H54 (cell line): ENCODE measurements around the gene MEIOB.

ENCODE experiments used
- DNase-seq: peaks from one replicate; pipeline ENCODE4 v3.0.0; 2011; ENCODE audit warnings: low spot score, mixed read lengths; ENCODE audit not compliant: insufficient read length
- FAIRE-seq: peaks from 3 replicates; lab custom pipeline; 2011; peaks lifted over from hg19 to GRCh38; lab: Jason Lieb, UNC
- POLR2A ChIP-seq: IDR thresholded peaks from 2 replicates; pipeline ENCODE4 v1.6.1; 2011; ENCODE audit warnings: low read depth, mild to moderate bottlenecking, low read length

The MEIOB gene

GRCh38 chr16:1790611-1791255 lies 81.2 kb downstream of the MEIOB start:
- TF ChIP-seq POLR2A: no peak
- FAIRE-seq (no peak), DNase-seq (no peak)

DNA sequence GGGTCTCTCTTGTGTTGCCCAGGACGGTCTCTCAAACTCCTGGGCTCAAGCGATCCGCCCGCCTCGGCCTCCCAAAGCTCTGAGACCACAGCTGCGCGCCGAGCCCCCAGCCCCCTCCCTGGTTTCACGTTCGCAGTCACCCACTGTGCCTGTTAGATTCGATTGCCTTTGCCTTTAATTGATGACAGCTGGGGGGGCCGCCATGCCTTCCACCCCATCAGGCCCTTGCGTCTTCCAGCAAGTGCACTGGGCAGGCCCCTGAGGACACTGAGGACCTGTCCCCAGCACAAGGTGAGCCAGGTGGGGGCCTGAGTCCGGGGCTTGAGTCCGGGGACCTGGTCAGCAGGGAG lies 81.7 kb downstream of the MEIOB start:
- TF ChIP-seq POLR2A: no peak
- FAIRE-seq: no peak

DNA sequence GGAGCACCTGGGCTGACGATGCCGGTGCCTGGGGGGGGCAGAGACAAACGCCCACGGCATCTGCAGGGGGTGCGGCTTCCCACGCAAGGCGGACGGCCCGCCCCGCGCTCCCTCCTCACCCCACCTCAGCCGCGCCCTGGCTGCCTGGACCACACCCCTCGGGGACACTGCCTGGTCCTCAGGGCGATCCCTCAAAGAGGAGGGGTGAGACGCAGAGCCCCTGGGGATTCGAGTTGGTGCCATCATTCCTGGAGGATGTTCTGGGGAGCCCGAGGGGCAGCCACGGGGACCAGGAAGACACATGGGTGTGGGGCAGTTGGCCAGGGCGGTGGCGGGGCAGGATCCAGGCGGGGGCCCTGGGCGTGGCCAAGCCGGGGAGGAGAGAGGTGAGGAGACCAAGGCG lies 82.3 kb downstream of the MEIOB start:
- FAIRE-seq: no peak
- DNase-seq: no peak
- no peak for TF ChIP-seq POLR2A

More for the DNA sequence above, 81.7 kb downstream of the MEIOB start:
- no peak for DNase-seq

GRCh38 chr16:1788708-1789100 lies 83.3 kb downstream of the MEIOB start:
- DNase-seq: no peak
- TF ChIP-seq POLR2A: no peak
- FAIRE-seq: no peak

DNA sequence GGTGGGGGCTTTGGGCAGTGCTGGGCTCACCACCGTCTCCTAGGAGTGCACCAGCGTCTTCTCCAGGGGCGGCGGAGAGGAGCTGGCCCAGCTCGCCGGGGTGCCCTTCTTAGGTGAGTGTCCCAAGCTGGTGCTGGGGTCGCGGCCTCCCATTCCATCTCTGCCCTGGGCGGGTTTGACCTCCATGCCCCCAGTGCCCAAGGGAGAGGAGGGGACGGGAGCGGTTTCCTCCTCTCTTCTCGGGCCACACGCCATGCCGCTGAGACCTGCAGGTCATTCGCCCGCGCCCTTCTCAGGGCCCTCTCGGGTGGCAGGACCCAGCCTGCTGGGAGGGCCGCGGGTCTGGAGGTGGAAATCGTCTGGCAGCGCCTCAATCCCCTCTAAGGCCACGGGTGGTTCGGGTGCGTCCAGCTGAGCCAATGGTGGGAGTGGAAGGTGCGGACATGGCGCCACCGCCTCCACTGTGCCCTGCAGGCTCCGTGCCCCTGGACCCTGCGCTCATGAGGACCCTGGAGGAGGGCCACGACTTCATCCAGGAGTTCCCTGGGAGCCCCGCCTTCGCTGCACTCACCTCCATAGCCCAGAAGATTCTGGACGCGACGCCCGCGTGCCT lies 83.8 kb downstream of the MEIOB start:
- TF ChIP-seq POLR2A: no peak
- FAIRE-seq: no peak
- no peak for DNase-seq

GRCh38 chr16:1787322-1788094 lies 84.5 kb downstream of the MEIOB start:
- TF ChIP-seq POLR2A: no peak
- FAIRE-seq (no peak), DNase-seq (no peak)

- DNase-seq (no peak), FAIRE-seq (no peak)
- TF ChIP-seq POLR2A: no peak
These were observed 85.0 kb downstream of the MEIOB start for GRCh38 chr16:1787056-1787321.

DNA sequence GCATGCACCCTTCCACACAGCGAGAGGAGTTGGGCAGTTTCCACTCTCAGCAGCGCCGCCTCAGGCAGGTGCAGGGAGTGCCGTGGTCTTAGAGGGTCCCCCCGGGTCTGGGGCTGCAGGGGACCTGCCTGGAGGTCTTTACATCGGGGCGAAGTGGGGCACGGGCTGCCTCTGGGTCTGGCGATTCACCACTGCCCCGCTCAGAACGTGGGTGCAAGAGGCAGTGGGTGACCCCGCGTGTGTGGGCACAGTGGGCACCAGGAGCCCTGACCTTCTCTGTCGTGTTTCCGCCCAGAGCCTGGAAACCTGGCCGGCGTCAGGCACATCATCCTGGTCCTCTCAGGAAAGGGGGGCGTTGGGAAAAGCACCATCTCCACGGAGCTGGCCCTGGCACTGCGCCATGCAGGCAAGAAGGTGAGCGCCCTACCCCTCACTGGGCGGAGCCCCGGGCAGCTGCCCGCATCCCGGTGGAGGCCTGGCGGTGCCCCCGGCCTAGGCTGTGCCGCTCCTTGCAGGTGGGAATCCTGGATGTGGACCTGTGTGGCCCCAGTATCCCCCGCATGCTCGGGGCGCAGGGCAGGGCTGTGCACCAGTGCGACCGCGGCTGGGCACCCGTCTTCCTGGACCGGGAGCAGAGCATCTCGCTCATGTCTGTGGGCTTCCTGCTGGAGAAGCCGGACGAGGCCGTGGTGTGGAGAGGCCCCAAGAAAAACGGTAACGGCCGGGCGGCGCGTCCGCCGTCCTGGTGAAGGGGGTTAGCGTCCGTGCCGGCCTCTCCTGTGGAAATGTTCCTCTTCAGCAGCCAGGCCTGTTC lies 85.5 kb downstream of the MEIOB start:
- no peak for TF ChIP-seq POLR2A
- DNase-seq: no peak
- no peak for FAIRE-seq

- DNase-seq (no peak), FAIRE-seq (no peak)
- TF ChIP-seq POLR2A: no peak
These were observed 86.2 kb downstream of the MEIOB start for GRCh38 chr16:1785846-1786170.

DNA sequence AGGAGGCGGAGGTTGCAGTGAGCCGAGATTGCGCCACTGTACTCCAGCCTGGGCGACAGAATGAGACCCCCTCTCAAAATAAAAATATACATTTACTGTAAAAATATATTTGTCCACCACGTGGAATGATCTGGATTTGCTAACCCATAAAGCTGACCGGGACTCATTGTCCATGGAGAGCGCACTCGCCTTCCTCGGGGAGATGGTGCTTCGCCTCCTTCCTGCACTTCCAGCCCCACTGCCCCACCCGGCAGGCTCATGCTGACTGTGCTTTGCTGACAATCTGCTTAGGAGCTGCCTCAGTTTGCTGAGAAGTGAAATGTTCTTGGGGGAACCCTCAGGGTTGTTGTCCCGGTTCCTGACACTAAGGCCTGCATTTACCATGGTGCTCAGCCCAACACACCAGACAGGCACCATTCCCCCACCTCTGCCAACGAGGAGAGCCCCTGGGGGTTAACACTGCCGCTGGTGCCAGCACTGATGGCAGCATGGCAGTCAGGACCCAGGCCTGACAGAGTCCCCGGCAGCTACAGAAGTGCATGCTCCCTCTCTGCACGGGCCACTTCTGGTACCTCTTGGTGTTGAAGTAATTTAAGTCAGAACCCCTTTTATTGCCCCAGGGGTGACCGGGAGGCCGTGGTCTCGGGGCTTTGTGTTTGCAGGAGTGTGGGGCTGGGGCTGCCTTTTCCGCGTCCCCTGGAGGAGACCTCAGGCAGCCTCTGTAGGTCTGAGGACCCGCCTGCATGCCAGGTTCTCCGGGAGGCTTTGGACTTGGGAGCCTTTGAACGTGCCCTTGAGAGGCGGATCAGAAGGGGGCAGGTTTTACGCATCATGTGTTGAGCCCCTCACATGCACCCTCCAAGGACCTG lies 86.8 kb downstream of the MEIOB start:
- FAIRE-seq (no peak), DNase-seq (no peak)
- TF ChIP-seq POLR2A: no peak
